SK-N-SH (cell line): ENCODE results near the gene PHF20. TPM values are rescaled to one million over a fixed set of nuclear protein-coding genes. Genes with fewer than 3 reads are reported as not detected.

Experiments used
- CTCF ChIA-PET: fragments of 300-600, 350-600 bp; formaldehyde crosslinking; extraction: SDS; loops from one replicate; lab custom pipeline; 2021; lab: Yijun Ruan, JAX
- POLR2A ChIA-PET: fragments of 350-600 bp; sonication (Branson Sonifier 250); formaldehyde crosslinking; extraction: SDS; loops from one replicate; lab custom pipeline; 2020; ENCODE audit warnings: antibody characterized with exemption, inconsistent platforms; lab: Yijun Ruan, JAX
- DNase-seq: peaks from one replicate; pipeline ENCODE4 v3.0.0; 2012
- H2AFZ ChIP-seq: fragments of 200-600 bp; sonication (generic); 2 replicates; pipeline ENCODE4 v1.8.1; 2016; ENCODE audit warnings: antibody characterized with exemption, mild to moderate bottlenecking, low read depth
- H3F3A ChIP-seq: fragments of 200-600 bp; sonication (generic); replicated peaks from 2 replicates; pipeline ENCODE3; 2016; ENCODE audit warnings: antibody characterized with exemption, mild to moderate bottlenecking; ENCODE audit not compliant: insufficient read depth
- H3K27ac ChIP-seq, 2 experiments: fragments of 200-500 bp in 1 of 2; fragments of 200-600 bp in 1 of 2; sonication (Bioruptor generic) in 1 of 2; sonication (generic), shearing (Covaris generic) in 1 of 2; 2 replicates each; pipeline versions ENCODE4 v1.5.1 to v1.6.1; 2014 to 2016; ENCODE audit warnings: low read depth in 2 of 2, inconsistent platforms in 1 of 2, low read length in 1 of 2, mild to moderate bottlenecking in 1 of 2, mixed read lengths in 1 of 2
- H3K27me3 ChIP-seq: fragments of 200-600 bp; sonication (generic), shearing (Covaris generic); 2 replicates; pipeline ENCODE4 v1.6.1; 2016; ENCODE audit warnings: mixed run types; ENCODE audit not compliant: insufficient read depth
- H3K36me3 ChIP-seq, 2 experiments: fragments of 200-500 bp in 1 of 2; fragments of 200-600 bp in 1 of 2; sonication (Bioruptor generic) in 1 of 2; sonication (generic) in 1 of 2; replicated peaks in 1 of 2; 2 replicates each; pipeline versions ENCODE3 to v1.5.1; 2014 to 2016; ENCODE audit warnings: low read length in 1 of 2, mild to moderate bottlenecking in 1 of 2; ENCODE audit not compliant: insufficient read depth in 2 of 2, control insufficient read depth in 1 of 2
- H3K4me1 ChIP-seq, 2 experiments: fragments of 200-500 bp in 1 of 2; fragments of 200-600 bp in 1 of 2; sonication (Bioruptor generic) in 1 of 2; sonication (generic), shearing (Covaris generic) in 1 of 2; 2 replicates each; pipeline versions ENCODE4 v1.5.1 to v1.6.1; 2014 to 2016; ENCODE audit warnings: low read depth in 1 of 2, low read length in 1 of 2, mixed run types in 1 of 2; ENCODE audit not compliant: insufficient read depth in 2 of 2, control insufficient read depth in 1 of 2
- H3K4me2 ChIP-seq: fragments of 200-600 bp; sonication (generic), shearing (Covaris generic); 2 replicates; pipeline ENCODE4 v1.6.1; 2017; ENCODE audit warnings: mixed run types
- H3K4me3 ChIP-seq, 2 experiments: fragments of 200-500 bp in 1 of 2; fragments of 200-600 bp in 1 of 2; sonication (Bioruptor generic) in 1 of 2; sonication (generic), shearing (Covaris generic) in 1 of 2; 2 replicates each; pipeline versions ENCODE4 v1.5.1 to v1.8.1; 2014 to 2016; ENCODE audit warnings: low read depth in 2 of 2, inconsistent platforms in 1 of 2, low read length in 1 of 2, mild to moderate bottlenecking in 1 of 2, mixed read lengths in 1 of 2, moderate library complexity in 1 of 2
- H3K79me2 ChIP-seq: fragments of 200-600 bp; sonication (generic); 2 replicates; pipeline ENCODE4 v1.8.1; 2017; ENCODE audit warnings: mild to moderate bottlenecking; ENCODE audit not compliant: insufficient read depth
- H3K9ac ChIP-seq: fragments of 200-600 bp; sonication (generic); 2 replicates; pipeline ENCODE4 v1.6.1; 2017; ENCODE audit warnings: mixed run types
- H3K9me2 ChIP-seq: fragments of 200-600 bp; sonication (generic); 2 replicates; pipeline ENCODE4 v1.6.1; 2017; ENCODE audit warnings: mixed run types
- H3K9me3 ChIP-seq: fragments of 200-600 bp; sonication (generic); 2 replicates; pipeline ENCODE4 v1.6.1; 2017; ENCODE audit warnings: mixed run types, mild to moderate bottlenecking, moderate library complexity
- H4K20me1 ChIP-seq: fragments of 200-600 bp; sonication (generic); 2 replicates; pipeline ENCODE4 v1.6.1; 2017; ENCODE audit warnings: mild to moderate bottlenecking, mixed run types; ENCODE audit not compliant: insufficient read depth
- CHD2 ChIP-seq: fragments of 150-350 bp; IDR thresholded peaks from 2 replicates; pipeline ENCODE4 v1.6.1; 2018; ENCODE audit warnings: low read length; ENCODE audit not compliant: partially characterized antibody
- FOSL2 ChIP-seq: IDR thresholded peaks from 2 replicates; pipeline ENCODE4 v1.4.0; 2012; ENCODE audit warnings: low read depth, mild to moderate bottlenecking, moderate library complexity, borderline replicate concordance
- FOXJ3 ChIP-seq: sonication (generic); formaldehyde crosslinking; IDR thresholded peaks from 2 replicates; pipeline ENCODE4 v1.5.1; 2020; ENCODE audit warnings: mild to moderate bottlenecking, missing genetic modification reagents
- FOXM1 ChIP-seq: IDR thresholded peaks from 2 replicates; pipeline ENCODE4 v1.4.0; 2012; ENCODE audit warnings: low read depth, mild to moderate bottlenecking
- GABPA ChIP-seq: IDR thresholded peaks from 2 replicates; pipeline ENCODE4 v1.4.0; 2012; ENCODE audit warnings: low read depth, mild to moderate bottlenecking
- NFIC ChIP-seq: IDR thresholded peaks from 2 replicates; pipeline ENCODE4 v1.4.0; 2012; ENCODE audit warnings: borderline replicate concordance
- NRF1 ChIP-seq: IDR thresholded peaks from 2 replicates; pipeline ENCODE4 v1.6.1; 2012; ENCODE audit warnings: low read depth, mild to moderate bottlenecking, low read length
- RAD21 ChIP-seq: IDR thresholded peaks from 2 replicates; pipeline ENCODE4 v1.6.1; 2012; ENCODE audit warnings: mild to moderate bottlenecking, low read length
- RCOR1 ChIP-seq: fragments of 150-350 bp; IDR thresholded peaks from 2 replicates; pipeline ENCODE4 v1.6.1; 2017; ENCODE audit warnings: antibody characterized with exemption, low read length
- SIN3A ChIP-seq: IDR thresholded peaks from 2 replicates; pipeline ENCODE4 v1.6.1; 2012; ENCODE audit warnings: low read depth, mild to moderate bottlenecking, low read length, moderate library complexity, borderline replicate concordance
- SMC3 ChIP-seq: IDR thresholded peaks from 2 replicates; pipeline ENCODE4 v1.6.1; 2012; ENCODE audit warnings: low read depth, low read length, improper control_type of control experiment
- TAF1 ChIP-seq: IDR thresholded peaks from 2 replicates; pipeline ENCODE4 v1.6.1; 2012; ENCODE audit warnings: low read depth, mild to moderate bottlenecking, low read length, moderate library complexity, borderline replicate concordance
- TCF12 ChIP-seq: IDR thresholded peaks from 2 replicates; pipeline ENCODE4 v1.4.0; 2012
- whole genome bisulfite sequencing: methylation state at CpG from one replicate; pipeline ENCODE4 v1.1.6; 2017; ENCODE audit warnings: low lambda C conversion rate; 5-methylcytosine and 5-hydroxymethylcytosine counted together
- polyA plus RNA-seq, 3 experiments: library from polyadenylated mRNA; depleted of rRNA; stranded (reverse); fragments of >200 nt; gene quantifications; 2 replicates each; pipeline ENCODE4 v1.2.3, GENCODE V29; 2012
- TF ChIP-seq, protein P1 (sequence below): IDR thresholded peaks from 2 replicates; pipeline ENCODE4 v1.4.0; 2012; ENCODE audit warnings: low read depth, borderline replicate concordance
- TF ChIP-seq, protein P2 (sequence below): IDR thresholded peaks from 2 replicates; pipeline ENCODE4 v1.4.0; 2012; ENCODE audit warnings: low read depth, borderline replicate concordance
- TF ChIP-seq, protein P3 (sequence below): IDR thresholded peaks from 2 replicates; pipeline ENCODE4 v1.6.1; 2012; ENCODE audit warnings: mild to moderate bottlenecking, low read depth, low read length, moderate library complexity
- TF ChIP-seq, protein P4 (sequence below): IDR thresholded peaks from 2 replicates; pipeline ENCODE4; 2012
- TF ChIP-seq, protein P5 (sequence below): fragments of 150-350 bp; IDR thresholded peaks from 2 replicates; pipeline ENCODE4 v1.6.1; 2016; ENCODE audit warnings: mild to moderate bottlenecking, low read depth, low read length
- TF ChIP-seq, protein P6 (sequence below): IDR thresholded peaks from 2 replicates; pipeline ENCODE4 v1.4.0; 2012; ENCODE audit warnings: low read depth

PHF20 gene
- polyA plus RNA-seq, 1 of the 3 experiments (the other 2 are of a cell fraction), result 23.8 TPM

DNA sequence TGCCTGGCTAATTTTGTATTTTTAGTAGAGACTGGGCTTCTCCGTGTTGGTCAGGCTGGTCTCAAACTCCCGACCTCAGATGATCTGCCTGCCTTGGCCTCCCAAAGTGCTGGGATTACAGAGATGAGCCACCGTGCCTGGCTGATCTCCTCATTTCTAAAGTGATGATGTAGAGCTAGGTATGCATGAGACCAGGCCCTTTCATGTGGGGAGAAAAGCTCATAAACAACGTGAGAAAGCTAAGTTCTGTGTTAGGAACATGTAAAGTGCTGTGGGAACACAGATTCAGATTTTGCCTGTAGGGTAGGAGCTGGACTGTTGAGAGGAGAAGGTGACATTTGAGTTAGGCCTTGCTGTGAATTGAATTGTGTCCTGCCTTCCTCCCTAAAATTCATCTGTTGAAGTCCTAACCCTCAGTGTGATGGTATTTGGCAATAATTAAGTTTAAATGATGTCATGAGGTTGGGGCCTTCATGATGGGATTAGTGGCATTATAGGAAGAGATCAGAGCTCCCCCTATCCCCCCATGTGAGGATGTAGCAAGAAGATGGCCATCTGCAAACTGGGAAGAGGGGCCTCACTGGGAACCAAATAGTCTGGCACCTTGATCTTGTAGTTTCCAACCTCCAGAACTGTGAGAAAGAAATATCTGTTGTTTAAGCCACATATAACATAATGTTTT lies 133.3 kb downstream of the PHF20 start:
- POLR2A ChIA-PET, result no interaction called here

More for the DNA sequence above, 133.3 kb downstream of the PHF20 start:
- Histone ChIP-seq H3K79me2 (peaks cover 14% of the 10 kb centered on the region; the same call in 1 of the 2 replicates), H2AFZ (no peak overlapping the region), H3K4me1 (peaks cover 11 to 21% of the 10 kb centered on the region in 2 experiments; a peak in 3 of 4 replicates), H3K27me3 (no peaks in the 10 kb centered on the region), H3K9ac (no peak overlapping the region), H4K20me1 (peaks cover 3% of the 10 kb centered on the region; the same call in 1 of the 2 replicates), H3K27ac (no peak overlapping the region), H3F3A (peaks cover 26% of the 10 kb centered on the region), H3K9me3 (no peaks in the 10 kb centered on the region), H3K4me3 (no peak overlapping the region), H3K9me2 (no peaks in the 10 kb centered on the region), H3K4me2 (no peak overlapping the region), H3K36me3 (peaks cover 11 to 12% of the 10 kb centered on the region in 2 experiments)
- CTCF ChIA-PET, result no interaction called here
- TF ChIP-seq CHD2 (no peak), NFIC (no peak), FOXJ3 (CRISPR knock-in tag) (no peak), TCF12 (no peak), SMC3 (no peak), FOXM1 (no peak), TAF1 (no peak), GABPA (no peak), FOSL2 (no peak), SIN3A (no peak), RAD21 (no peak), NRF1 (no peak), RCOR1 (no peak)
- TF ChIP-seq, protein P1, sequence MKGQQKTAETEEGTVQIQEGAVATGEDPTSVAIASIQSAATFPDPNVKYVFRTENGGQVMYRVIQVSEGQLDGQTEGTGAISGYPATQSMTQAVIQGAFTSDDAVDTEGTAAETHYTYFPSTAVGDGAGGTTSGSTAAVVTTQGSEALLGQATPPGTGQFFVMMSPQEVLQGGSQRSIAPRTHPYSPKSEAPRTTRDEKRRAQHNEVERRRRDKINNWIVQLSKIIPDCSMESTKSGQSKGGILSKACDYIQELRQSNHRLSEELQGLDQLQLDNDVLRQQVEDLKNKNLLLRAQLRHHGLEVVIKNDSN, result no peak
- TF ChIP-seq, protein P2, sequence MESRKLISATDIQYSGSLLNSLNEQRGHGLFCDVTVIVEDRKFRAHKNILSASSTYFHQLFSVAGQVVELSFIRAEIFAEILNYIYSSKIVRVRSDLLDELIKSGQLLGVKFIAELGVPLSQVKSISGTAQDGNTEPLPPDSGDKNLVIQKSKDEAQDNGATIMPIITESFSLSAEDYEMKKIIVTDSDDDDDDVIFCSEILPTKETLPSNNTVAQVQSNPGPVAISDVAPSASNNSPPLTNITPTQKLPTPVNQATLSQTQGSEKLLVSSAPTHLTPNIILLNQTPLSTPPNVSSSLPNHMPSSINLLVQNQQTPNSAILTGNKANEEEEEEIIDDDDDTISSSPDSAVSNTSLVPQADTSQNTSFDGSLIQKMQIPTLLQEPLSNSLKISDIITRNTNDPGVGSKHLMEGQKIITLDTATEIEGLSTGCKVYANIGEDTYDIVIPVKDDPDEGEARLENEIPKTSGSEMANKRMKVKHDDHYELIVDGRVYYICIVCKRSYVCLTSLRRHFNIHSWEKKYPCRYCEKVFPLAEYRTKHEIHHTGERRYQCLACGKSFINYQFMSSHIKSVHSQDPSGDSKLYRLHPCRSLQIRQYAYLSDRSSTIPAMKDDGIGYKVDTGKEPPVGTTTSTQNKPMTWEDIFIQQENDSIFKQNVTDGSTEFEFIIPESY, result no peak
- TF ChIP-seq, protein P3, sequence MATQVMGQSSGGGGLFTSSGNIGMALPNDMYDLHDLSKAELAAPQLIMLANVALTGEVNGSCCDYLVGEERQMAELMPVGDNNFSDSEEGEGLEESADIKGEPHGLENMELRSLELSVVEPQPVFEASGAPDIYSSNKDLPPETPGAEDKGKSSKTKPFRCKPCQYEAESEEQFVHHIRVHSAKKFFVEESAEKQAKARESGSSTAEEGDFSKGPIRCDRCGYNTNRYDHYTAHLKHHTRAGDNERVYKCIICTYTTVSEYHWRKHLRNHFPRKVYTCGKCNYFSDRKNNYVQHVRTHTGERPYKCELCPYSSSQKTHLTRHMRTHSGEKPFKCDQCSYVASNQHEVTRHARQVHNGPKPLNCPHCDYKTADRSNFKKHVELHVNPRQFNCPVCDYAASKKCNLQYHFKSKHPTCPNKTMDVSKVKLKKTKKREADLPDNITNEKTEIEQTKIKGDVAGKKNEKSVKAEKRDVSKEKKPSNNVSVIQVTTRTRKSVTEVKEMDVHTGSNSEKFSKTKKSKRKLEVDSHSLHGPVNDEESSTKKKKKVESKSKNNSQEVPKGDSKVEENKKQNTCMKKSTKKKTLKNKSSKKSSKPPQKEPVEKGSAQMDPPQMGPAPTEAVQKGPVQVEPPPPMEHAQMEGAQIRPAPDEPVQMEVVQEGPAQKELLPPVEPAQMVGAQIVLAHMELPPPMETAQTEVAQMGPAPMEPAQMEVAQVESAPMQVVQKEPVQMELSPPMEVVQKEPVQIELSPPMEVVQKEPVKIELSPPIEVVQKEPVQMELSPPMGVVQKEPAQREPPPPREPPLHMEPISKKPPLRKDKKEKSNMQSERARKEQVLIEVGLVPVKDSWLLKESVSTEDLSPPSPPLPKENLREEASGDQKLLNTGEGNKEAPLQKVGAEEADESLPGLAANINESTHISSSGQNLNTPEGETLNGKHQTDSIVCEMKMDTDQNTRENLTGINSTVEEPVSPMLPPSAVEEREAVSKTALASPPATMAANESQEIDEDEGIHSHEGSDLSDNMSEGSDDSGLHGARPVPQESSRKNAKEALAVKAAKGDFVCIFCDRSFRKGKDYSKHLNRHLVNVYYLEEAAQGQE, result no peak
- TF ChIP-seq, protein P4, sequence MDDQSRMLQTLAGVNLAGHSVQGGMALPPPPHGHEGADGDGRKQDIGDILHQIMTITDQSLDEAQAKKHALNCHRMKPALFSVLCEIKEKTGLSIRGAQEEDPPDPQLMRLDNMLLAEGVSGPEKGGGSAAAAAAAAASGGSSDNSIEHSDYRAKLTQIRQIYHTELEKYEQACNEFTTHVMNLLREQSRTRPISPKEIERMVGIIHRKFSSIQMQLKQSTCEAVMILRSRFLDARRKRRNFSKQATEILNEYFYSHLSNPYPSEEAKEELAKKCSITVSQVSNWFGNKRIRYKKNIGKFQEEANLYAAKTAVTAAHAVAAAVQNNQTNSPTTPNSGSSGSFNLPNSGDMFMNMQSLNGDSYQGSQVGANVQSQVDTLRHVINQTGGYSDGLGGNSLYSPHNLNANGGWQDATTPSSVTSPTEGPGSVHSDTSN, result no peak
- TF ChIP-seq, protein P5, sequence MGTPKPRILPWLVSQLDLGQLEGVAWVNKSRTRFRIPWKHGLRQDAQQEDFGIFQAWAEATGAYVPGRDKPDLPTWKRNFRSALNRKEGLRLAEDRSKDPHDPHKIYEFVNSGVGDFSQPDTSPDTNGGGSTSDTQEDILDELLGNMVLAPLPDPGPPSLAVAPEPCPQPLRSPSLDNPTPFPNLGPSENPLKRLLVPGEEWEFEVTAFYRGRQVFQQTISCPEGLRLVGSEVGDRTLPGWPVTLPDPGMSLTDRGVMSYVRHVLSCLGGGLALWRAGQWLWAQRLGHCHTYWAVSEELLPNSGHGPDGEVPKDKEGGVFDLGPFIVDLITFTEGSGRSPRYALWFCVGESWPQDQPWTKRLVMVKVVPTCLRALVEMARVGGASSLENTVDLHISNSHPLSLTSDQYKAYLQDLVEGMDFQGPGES, result no peak
- TF ChIP-seq, protein P6, sequence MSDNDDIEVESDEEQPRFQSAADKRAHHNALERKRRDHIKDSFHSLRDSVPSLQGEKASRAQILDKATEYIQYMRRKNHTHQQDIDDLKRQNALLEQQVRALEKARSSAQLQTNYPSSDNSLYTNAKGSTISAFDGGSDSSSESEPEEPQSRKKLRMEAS, result no peak
- 100% methylated on average over 4 of the region's 4 CpGs for WGBS
- DNase-seq, result no peak
